Activated CD4-positive, alpha-beta T cell treated with anti-CD3 and anti-CD28 coated beads for 1 hour (primary cell): ENCODE results near the gene MARF1.
"Not testable (repeated sequence)": the region's sequence is repeated elsewhere in the genome, so short reads cannot be mapped to it uniquely, and the experiment has no call there.

Experiments
- DNase-seq: peaks from one replicate; pipeline ENCODE4 v3.0.0-alpha.2; 2020

MARF1 gene

GRCh38 chr16:15599303-15600070, 43.5 kb downstream of the MARF1 start:
- no peak for DNase-seq

GRCh38 chr16:15598648-15599190, 44.2 kb downstream of the MARF1 start:
- DNase-seq: no peak

GRCh38 chr16:15597822-15598647, 44.9 kb downstream of the MARF1 start:
- no peak for DNase-seq

- no peak for DNase-seq
These were observed 45.8 kb downstream of the MARF1 start for GRCh38 chr16:15597135-15597534.

- no peak for DNase-seq
These were observed 48.1 kb downstream of the MARF1 start for GRCh38 chr16:15594711-15595320.

- DNase-seq: no peak
These were observed 49.7 kb downstream of the MARF1 start for GRCh38 chr16:15593235-15593634.

GRCh38 chr16:15592324-15592723, 50.6 kb downstream of the MARF1 start:
- DNase-seq: no peak

- no peak for DNase-seq
These were observed 55.7 kb downstream of the MARF1 start for GRCh38 chr16:15587152-15587825.

- DNase-seq: no peak
These were observed 56.2 kb downstream of the MARF1 start for GRCh38 chr16:15586716-15587115.

- no peak for DNase-seq
These were observed 57.0 kb downstream of the MARF1 start for GRCh38 chr16:15585956-15586355.

GRCh38 chr16:15583526-15583925, 59.4 kb downstream of the MARF1 start:
- no peak for DNase-seq

- DNase-seq: no peak
These were observed 61.7 kb downstream of the MARF1 start for GRCh38 chr16:15581127-15581815.

GRCh38 chr16:15578824-15579223, 64.1 kb downstream of the MARF1 start:
- no peak for DNase-seq

GRCh38 chr16:15576960-15577958, 65.7 kb downstream of the MARF1 start:
- DNase-seq: no peak

- no peak for DNase-seq
These were observed 67.5 kb downstream of the MARF1 start for GRCh38 chr16:15575293-15576049.

- no peak for DNase-seq
These were observed 68.4 kb downstream of the MARF1 start for GRCh38 chr16:15574614-15574948.

- not testable (repeated sequence) for DNase-seq
These were observed 68.9 kb downstream of the MARF1 start for GRCh38 chr16:15573896-15574613.

GRCh38 chr16:15573274-15573895, 69.6 kb downstream of the MARF1 start:
- no peak for DNase-seq
